HG03064 (cell line): ENCODE measurements around the gene VWA8.
"Not testable (repeated sequence)": the region's sequence is repeated elsewhere in the genome, so short reads cannot be mapped to it uniquely, and the experiment has no call there.

Experiments
- ATAC-seq: cut with Tn5 transposase; IDR thresholded peaks from one replicate; pipeline ENCODE4 v1.9.1; 2021; ENCODE audit warnings: low read depth; ENCODE audit not compliant: unreplicated experiment

The VWA8 gene

DNA sequence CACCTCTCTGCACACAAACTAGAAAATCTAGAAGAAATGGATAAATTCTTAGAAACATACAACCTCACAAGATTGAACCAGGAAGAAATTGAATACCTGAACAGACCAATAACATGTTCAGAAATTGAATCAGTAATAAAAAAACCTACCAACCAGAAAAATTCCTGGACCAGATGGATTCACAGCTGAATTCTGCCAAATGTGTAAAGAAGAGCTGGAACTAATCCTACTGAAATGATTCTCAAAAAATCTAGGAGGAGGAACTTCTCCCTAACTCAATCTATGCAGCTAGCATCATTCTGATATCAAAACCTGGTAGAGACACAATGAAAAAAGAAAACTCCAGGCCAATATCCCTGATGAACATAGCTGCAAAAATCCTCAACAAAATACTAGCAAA lies 336.9 kb downstream of the VWA8 start:
- no peak for ATAC-seq

DNA sequence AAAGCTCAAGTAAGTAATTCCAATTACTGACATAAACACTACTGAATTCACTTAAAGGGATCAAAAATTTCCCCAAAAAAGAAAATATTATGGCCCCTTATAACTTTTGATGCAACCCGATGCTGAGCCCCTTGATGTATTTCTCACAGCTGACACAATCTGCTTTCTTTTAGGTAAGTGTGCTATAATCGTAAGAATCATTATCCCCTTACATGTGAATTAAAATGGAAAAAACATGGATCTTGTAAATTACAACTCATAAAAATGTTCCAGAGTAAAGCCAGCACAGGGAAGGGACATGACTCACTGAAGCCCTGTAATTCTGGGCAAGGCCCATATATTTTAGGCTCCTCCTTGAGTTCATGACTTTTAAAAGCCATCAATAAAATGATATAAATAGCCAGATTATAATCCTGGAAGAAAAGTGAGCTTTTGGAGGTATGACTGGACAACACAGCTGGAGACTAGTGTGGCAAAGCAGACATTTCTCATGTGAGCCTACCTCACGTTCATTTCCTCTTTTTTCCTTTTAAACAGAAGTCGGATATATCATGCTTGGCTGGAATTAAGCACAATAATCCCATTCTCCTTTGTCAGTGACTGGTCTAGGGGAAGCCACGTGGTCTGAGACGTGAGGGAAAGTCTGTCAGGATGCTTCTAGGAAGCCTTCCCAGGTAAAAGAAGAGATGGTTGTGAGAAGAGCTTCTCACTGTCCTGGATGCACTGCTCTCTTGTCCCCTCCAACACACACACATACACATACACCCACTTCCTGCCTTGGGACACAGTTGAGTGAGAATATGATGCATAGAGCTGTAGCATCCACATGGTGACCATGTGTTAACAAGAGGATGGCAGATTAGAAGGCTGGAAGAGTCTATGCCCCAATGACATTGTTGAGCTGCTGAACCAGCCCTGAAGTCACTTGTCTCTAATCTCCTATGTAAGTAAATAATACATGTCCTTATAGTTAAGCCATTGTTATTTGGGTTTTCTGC lies 338.2 kb downstream of the VWA8 start:
- no peak for ATAC-seq

DNA sequence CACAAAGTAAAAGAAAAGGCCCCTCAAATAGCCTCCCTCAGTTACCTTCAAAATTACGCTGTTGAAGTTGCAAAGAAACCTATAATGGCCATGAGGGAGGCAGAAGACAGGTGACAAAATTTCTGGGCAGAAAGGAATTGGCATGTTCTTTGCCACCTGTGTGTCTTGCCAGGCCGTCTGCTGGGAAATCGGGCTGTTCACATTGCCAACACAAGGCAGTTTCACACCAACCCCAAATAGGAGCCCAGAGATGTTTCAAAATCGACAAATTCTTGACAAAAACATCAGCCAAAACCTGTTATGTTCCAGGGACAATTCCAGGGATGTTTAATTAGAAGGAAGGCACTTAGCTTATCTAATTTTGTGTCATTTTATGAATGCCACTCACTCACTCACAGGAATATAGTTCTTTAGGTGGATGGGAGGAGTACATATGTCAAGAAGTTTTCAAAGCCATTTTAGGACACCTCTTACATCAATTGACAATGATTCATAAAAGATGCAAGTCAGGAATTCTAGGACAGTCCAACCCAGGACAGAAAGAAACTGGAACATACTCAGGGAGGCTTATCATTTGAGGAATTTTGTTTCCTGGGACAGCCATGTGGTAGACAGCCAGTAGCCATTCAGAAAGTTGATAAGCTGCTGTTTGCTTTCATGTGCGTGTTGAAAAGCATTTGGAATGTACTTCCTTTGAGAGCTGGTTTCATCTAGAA lies 339.0 kb downstream of the VWA8 start:
- ATAC-seq: no peak

DNA sequence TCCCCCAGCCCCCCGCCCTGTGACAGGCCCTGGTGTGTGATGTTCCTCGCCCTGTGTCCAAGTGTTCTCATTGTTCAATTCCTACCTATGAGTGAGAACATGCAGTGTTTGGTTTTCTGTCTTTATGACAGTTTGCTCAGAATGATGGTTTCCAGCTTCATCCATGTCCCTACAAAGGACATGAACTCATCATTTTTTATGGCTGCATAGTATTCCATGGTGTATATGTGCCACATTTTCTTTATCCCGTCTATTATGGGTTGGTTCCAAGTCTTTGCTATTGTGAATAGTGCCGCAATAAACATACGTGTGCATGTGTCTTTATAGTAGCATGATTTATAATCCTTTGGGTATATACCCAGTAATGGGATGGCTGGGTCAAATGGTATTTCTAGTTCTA lies 343.3 kb downstream of the VWA8 start:
- not testable (repeated sequence) for ATAC-seq

DNA sequence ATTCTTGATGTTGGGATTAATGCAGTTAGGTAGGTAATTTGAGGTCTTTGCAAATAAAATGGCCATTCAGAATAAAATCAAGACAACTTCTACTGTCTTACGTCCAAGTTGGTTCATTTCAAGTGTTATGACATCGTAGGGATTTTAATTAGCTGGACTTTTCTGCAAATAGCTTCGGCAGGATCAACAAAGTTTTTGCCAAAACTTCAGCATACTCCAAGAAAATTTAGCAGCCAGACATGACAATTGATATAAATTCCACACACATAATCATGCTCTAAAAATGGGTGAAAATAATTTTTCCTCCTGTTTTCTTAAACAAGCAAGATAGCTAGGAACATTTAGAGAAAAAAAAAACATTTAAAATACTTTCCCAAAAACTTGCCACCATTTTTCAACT lies 344.8 kb downstream of the VWA8 start:
- ATAC-seq: no peak

DNA sequence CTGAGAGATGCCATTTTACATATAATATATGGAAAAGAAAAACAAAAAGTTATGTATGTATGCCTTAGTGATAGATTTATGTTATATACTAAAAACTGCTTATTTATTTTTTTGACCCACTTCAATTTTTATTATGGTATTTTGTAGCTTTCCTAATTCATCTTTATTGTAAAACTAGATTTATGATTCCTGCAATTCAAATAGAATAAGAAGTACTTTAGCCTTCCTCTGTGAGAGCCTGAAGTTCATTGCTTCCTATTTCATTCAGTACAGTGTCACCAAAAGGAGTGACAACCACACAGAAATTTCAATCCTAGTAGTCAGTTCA lies 345.4 kb downstream of the VWA8 start:
- no peak for ATAC-seq

DNA sequence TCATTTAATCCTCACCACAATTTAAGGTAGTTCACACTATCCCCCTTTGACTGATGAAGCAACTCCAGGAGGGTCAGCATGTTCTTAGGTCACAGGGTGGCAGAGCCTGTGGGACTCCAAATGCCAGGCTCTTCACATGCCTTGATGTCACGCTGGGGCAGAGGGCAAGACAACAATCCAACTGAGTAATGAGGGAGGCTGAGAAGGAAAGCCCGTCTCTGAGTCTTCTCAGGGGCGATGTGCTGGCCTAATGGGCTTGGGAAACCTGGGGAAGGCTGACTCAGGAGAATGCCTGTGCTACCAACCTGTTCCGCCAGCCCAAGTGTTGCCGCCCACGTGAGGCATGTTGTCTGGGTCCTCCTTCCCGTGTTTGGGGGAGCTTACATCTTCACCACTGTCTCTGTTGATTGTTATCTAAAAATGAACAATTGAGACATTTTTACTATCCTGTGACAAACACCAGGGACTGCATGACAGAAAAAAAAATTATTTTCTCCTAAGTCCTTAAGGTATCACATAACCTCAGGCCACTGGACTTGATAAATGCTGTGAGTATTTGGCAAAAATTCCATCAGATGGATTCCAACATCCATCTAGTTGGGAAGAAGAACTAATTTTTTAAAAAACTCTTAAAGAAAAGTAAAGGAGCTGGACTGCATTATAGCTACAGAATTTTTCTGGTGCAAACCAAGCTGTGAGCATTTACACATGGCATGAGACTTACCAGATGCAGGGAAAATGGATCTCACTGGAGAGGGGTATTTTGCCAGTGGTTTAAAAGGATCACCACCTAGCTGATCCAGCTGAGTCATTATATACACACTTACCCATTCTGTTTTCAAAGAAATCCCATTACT lies 346.0 kb downstream of the VWA8 start:
- ATAC-seq: no peak

DNA sequence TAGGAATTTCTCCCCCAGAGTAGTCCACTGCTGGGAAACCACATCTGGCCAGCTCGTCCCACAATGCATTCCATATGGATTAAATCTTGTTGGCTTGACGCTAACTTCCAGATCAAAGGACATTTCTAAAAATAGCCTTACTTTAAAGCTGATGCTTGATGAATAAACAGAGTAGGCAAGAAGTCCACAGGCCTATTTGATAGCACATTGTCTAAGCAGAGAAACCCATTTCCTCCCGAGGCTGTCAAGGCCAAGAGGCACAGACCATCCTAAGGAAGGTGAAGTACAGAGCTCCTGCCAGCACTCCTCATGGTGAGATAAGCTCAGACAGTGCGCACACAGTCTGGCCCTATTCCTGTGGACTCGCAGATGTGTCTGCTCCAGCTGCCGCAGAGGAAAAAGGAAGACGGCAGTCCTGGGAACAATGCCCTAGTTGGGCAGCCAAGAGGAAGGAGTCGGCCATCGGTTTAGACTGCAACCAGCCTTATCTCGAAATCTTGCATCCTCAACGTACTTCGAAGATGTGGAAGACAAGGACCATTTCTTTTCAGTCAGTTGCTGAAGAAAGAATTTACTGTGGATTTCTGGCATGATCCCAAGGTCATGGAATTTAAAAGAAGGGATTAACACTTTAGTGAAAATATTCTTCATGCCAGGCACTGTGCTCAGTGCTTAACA lies 346.8 kb downstream of the VWA8 start:
- ATAC-seq: no peak

DNA sequence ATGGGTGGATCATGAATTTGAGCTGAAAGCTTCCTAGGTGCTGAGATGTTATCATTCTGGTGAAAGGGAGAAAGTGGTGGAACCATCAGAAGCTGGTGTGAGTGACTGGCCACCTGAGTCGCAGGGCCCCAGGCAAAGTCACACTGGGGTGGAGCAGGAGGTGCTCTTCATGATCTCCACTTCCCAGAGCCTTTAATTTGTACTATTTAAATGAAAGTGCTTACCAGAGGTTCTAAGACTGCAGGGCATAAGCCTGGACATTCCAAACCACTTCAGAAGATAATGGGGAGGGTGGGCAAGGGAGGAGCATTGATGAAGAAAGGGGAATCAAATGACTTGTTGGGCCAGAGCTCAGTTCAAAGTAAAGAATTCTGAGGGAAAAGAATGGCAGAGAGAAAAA lies 347.4 kb downstream of the VWA8 start:
- ATAC-seq: no peak

DNA sequence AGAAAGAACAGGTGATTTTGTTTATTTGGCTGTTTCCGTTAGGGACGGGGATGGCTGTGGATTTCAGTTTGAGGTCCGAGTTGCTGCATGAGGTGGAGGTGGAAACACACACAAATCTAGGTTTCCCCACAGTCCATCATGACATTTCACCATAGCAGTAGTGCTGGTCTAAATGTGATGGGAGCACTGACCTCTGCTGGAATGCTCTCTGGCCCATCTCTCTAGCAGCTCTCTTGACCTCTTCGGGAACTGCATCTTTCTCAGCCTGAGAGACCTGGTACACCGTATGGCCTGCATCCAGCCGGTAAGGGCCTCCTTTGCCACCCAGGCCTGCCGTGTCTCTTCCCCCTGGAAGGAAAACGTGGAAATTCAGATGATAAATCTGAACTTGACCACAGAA lies 349.5 kb downstream of the VWA8 start:
- ATAC-seq: no peak

DNA sequence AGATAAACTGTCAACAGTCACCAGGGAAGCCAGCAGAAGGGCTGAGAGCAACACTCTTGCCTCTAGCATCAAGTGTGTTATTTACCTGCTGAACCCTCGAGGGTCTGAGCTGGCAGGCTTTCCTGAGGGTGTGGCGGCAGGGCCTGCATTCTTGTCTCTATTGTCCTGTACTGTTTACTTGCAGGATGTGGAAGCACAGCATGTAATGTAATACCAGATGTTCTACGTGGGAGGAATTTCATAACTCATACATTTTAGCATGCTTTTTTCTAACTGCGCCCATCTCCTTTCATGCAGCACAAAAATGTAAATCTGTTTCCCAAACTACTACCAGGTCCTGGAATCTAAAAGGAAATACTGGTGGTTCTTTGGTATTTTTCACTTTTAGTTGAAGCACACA lies 350.5 kb downstream of the VWA8 start:
- ATAC-seq: no peak

DNA sequence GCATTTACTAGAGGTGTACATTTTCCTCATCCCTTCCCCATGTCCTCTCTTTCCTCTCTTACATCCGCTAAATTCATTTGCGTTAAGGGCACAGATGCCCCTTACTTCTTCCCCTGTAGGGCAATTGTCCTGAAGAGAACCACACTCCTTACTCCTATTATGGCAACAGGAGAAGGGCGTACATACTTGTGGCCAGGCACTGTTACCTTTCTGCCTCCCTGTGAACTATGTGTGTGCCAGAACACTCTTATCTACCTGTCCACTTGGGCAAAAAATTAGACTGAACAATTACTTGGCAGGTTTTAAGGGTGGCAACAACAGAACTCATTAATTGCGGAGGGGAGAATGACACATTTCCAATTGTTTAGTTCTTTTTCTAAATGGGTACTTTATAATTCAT lies 351.1 kb downstream of the VWA8 start:
- no peak for ATAC-seq

DNA sequence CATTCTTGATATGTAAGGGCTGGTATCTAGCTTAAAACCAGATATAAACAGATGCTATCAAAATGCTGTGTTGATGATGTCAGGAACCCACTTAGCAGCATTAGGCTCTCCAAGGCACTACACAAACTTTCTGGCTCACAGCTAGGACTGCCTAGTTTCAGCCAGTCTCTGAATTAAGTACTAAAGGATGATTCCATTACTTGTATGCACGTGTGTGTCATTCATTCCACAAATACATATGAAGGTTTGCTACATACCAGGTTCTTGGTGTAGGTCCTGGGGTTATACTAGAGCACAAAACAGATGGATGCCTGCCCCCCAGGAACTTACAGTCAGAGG lies 352.1 kb downstream of the VWA8 start:
- no peak for ATAC-seq

DNA sequence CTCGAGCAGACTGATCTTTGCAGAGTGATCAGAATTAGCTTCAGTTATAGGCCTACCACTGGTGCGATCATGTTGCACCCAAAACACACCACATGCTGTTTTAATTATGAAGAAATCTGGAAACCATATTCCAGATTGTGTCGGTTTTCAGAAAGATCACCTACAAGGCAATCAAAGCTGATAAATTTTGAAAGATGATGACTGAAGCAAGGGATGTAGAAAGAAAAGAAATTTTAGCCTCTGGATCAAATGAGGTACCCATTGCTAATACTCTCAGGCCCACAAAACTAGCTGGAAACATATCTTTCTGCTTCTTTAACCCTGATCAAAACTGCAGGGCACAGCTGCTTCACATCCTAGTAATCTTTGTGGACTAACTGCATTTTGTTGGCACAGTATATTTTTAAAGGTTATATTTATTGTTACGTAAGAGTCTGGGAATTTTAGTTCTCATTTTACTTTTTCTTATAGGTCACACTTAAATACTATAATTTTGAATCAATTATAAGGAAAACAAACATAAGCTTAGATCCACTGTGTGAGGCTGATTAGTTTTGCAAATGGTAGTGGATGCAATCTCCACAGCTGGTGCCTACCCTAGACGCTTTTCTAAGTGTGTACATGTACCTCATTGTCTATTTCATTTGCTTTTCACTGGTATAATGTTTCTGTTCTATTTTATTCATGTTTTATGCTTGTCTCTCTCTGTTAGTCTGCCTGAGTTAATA lies 352.6 kb downstream of the VWA8 start:
- no peak for ATAC-seq

DNA sequence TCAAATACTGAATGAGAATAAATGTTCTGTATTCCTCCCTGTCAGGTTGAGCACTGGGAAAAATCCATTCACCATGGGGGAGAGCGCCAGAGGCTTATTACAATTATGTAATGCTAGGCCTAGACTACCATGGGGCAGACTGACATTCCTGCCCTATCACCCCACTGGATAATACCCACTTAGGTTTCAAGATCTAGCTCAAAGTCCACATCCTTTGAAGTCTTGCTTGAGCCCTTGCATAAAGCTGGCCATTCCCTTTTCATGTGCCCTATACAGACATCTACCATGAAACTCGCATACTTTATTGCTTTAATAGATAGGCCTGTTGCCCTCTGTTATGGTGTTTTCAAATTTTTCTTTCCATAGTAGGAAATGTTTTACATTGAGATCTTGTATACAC lies 354.3 kb downstream of the VWA8 start:
- ATAC-seq: no peak

DNA sequence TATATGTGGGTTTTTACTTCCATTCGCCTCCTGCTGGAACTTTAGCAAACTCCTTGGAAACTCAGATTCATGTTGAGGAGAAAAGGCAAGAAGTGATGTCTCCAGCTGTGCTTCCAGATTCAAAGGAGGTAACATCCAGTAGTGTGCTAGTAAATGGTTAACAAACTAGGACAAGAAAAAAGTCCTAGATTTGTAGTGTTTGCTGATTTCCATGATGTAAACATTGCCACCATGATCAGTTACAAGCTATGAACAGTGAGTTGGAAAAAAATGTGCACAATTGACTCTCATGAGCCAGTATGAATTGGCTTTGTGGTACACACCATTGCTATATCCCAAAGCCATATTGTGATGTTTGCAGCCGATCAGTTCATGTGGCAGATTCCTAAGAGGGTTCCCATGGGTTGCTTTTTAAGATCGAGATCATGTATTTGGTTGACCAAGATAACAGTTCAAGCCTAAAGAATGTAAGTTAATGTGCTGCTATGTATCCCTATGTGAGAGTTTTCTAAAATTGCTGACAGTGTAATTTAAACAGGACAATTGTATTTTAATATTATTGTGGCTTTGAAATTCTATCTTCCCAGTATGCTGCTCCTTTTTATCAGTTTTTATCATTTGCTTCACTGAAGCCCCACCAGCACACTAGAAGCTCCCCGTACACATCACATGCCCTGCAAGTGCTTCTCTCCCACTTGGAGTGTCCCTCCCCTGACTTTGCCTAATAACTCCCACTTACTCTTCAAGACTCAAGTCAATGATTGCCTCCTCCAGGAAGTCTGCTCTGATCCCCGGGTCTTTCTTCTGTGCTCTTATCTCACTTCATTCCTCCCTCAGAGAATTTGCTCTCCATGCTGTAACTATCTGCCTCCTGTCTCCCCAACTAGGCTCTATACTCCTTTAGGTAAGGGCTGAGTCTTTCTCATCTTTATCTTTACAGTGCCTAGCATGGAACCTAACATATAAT lies 355.3 kb downstream of the VWA8 start:
- no peak for ATAC-seq

DNA sequence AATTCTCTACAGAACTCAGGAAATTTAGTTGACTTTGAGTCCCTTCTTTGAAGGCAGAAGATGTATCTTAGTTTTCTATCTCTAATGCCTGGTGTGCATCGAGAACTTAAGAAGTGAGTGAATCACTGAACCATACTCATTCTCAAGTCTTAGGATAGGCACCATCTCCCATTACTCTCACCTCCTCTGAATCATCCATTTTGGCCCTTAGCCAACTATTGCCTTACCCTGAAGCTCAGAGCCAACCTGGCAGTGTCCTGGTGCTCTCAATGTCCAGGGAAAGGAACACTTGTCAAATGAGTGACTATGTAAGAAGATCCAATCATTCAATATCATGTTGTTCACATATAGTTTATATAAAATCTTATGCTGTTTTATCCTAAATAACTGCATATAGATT lies 357.0 kb downstream of the VWA8 start:
- ATAC-seq: no peak

DNA sequence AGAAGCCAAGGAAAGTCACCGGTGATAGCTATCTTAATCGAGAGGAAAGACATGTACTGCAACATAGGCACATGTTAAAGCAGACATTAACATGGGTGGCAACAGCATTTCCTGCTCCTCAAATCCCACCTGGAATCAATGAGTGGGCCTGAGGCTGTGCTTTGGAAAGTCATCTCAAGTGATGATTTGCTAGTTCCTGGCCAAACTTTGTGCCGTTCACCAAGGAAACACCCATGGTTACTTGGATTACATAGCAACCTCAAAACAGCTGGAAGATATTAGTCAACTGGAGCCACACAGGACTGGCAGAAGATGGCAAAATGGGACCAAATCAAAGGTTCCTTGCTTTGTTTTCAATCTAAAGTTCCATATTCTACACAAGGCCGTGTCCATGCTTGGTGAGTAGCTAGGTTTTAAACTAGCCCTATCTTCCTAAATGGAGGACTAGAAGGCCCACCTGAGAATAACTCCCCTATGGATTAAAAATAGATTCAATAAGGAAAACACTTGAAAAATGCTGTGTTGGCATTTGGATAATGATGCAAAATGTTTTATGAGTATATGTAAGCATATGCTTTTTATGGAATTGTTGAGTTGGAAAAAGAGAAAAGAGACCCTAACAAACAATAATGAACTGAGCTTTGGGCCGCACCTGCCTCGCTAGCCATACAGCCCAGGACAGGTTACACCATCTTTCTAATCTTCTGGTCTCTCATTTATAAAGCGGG lies 359.0 kb downstream of the VWA8 start:
- ATAC-seq: no peak
